ENCODE data around the gene CASP8.

DNA sequence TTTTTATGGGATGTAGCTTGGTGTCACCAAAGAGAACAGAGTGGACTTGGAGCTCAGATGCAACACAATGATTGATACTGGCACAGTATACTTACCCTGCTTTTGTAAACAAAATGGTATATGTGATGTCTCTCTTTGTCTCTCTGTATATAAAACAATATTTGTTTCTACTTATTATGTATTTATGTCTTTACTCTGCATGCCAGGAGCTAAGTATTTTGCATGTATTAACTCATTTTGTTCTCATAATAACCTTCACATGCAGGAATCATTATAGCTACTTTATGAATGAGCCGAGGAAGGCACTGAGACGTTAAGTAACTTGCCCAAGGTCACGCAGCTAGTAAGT lies 27.9 kb upstream of the CASP8 start:
- no peak for TF ChIP-seq POLR2AphosphoS5 (IDR thresholded peaks at IDR 0.05; ENCODE audit: low read depth, low read length)
- TF ChIP-seq TAF1 (IDR thresholded peaks at IDR 0.05; ENCODE audit: borderline replicate concordance, insufficient read depth, low read length), result no peak
